ENCODE results near the gene EPHA3. TPM values are rescaled to one million over a fixed set of nuclear protein-coding genes. Genes with fewer than 3 reads are reported as not detected.

Gene EPHA3
- total RNA-seq, 4 donors from 2014 or later, result 0.36 to 1.8 (median 0.90) TPM

- in situ Hi-C loops (cut with MboI; ENCODE audit: low sequenced_read_pairs in 4 of 4), result no loop called here
- ATAC-seq (no peak), DNase-seq (no peak)
- H3K9me3 ChIP-seq, result no peaks in the 10 kb centered on the region
- H3K36me3 ChIP-seq, result no peaks in the 10 kb centered on the region
- no peak overlapping the region for H3K27ac ChIP-seq
- TF ChIP-seq CTCF (IDR thresholded peaks at IDR 0.05 in 4 of 5, conservative IDR thresholded peaks at IDR 0.05 in 1 of 5), result no peak
- no peak for TF ChIP-seq POLR2A (IDR thresholded peaks at IDR 0.05)
- intact Hi-C loops (cut with DNase I; ENCODE audit: low total_unique reads), result no loop called here
- no peaks in the 10 kb centered on the region for H3K27me3 ChIP-seq
- H3K4me1 ChIP-seq, result no peaks in the 10 kb centered on the region
- H3K4me3 ChIP-seq, result no peak overlapping the region
Measured at GRCh38 chr3:89360156-89360555, 252.7 kb downstream of the EPHA3 start.

GRCh38 chr3:89362496-89362895 lies 255.1 kb downstream of the EPHA3 start:
- Histone ChIP-seq H3K9me3 (no peaks in the 10 kb centered on the region), H3K4me3 (no peak overlapping the region), H3K27me3 (no peaks in the 10 kb centered on the region), H3K27ac (no peak overlapping the region), H3K36me3 (no peaks in the 10 kb centered on the region), H3K4me1 (no peaks in the 10 kb centered on the region)
- DNase-seq, result no peak
- TF ChIP-seq POLR2A (IDR thresholded peaks at IDR 0.05), result no peak
- no peak for TF ChIP-seq CTCF (IDR thresholded peaks at IDR 0.05 in 4 of 5, conservative IDR thresholded peaks at IDR 0.05 in 1 of 5)
- in situ Hi-C loops (cut with MboI; ENCODE audit: low sequenced_read_pairs in 4 of 4), result no loop called here
- no peak for ATAC-seq
- intact Hi-C loops (cut with DNase I; ENCODE audit: low total_unique reads), result no loop called here

- Histone ChIP-seq H3K27ac (no peak overlapping the region), H3K27me3 (no peaks in the 10 kb centered on the region), H3K9me3 (no peaks in the 10 kb centered on the region), H3K4me1 (no peaks in the 10 kb centered on the region), H3K4me3 (no peak overlapping the region), H3K36me3 (no peaks in the 10 kb centered on the region)
- DNase-seq (no peak), ATAC-seq (no peak)
- TF ChIP-seq POLR2A (IDR thresholded peaks at IDR 0.05) (no peak), CTCF (IDR thresholded peaks at IDR 0.05 in 4 of 5, conservative IDR thresholded peaks at IDR 0.05 in 1 of 5) (no peak)
- intact Hi-C loops (cut with DNase I; ENCODE audit: low total_unique reads) (no loop called here), in situ Hi-C loops (cut with MboI; ENCODE audit: low sequenced_read_pairs in 4 of 4) (no loop called here)
Measured at GRCh38 chr3:89363171-89363570, 255.8 kb downstream of the EPHA3 start.

GRCh38 chr3:89364314-89364713 lies 256.9 kb downstream of the EPHA3 start:
- Histone ChIP-seq H3K4me3 (no peak overlapping the region), H3K4me1 (no peaks in the 10 kb centered on the region), H3K9me3 (no peaks in the 10 kb centered on the region), H3K36me3 (no peaks in the 10 kb centered on the region), H3K27me3 (no peaks in the 10 kb centered on the region), H3K27ac (no peak overlapping the region)
- DNase-seq (no peak), ATAC-seq (no peak)
- TF ChIP-seq POLR2A (IDR thresholded peaks at IDR 0.05), result no peak
- TF ChIP-seq CTCF (IDR thresholded peaks at IDR 0.05 in 4 of 5, conservative IDR thresholded peaks at IDR 0.05 in 1 of 5), result no peak
- intact Hi-C loops (cut with DNase I; ENCODE audit: low total_unique reads) (no loop called here), in situ Hi-C loops (cut with MboI; ENCODE audit: low sequenced_read_pairs in 4 of 4) (no loop called here)

- H3K27me3 ChIP-seq, result no peaks in the 10 kb centered on the region
- no peak overlapping the region for H3K27ac ChIP-seq
- no peaks in the 10 kb centered on the region for H3K36me3 ChIP-seq
- DNase-seq, result no peak
- no peaks in the 10 kb centered on the region for H3K4me1 ChIP-seq
- no peak overlapping the region for H3K4me3 ChIP-seq
- no peaks in the 10 kb centered on the region for H3K9me3 ChIP-seq
- in situ Hi-C loops (cut with MboI; ENCODE audit: low sequenced_read_pairs in 4 of 4) (no loop called here), intact Hi-C loops (cut with DNase I; ENCODE audit: low total_unique reads) (no loop called here)
- TF ChIP-seq CTCF (IDR thresholded peaks at IDR 0.05 in 4 of 5, conservative IDR thresholded peaks at IDR 0.05 in 1 of 5) (no peak), POLR2A (IDR thresholded peaks at IDR 0.05) (no peak)
- ATAC-seq, result no peak
Measured at GRCh38 chr3:89367166-89367565, 259.7 kb downstream of the EPHA3 start.

All from gastrocnemius medialis (tissue), 4 donors.